Fibroblast of skin of left quadriceps (primary cell): ENCODE results near the gene XYLT1.

Source experiments
- DNase-seq, 2 experiments: peaks; one replicate each; pipeline ENCODE4 v3.0.0-alpha.2; 2013; ENCODE audit warnings: low read depth in 2 of 2

XYLT1 gene

DNA sequence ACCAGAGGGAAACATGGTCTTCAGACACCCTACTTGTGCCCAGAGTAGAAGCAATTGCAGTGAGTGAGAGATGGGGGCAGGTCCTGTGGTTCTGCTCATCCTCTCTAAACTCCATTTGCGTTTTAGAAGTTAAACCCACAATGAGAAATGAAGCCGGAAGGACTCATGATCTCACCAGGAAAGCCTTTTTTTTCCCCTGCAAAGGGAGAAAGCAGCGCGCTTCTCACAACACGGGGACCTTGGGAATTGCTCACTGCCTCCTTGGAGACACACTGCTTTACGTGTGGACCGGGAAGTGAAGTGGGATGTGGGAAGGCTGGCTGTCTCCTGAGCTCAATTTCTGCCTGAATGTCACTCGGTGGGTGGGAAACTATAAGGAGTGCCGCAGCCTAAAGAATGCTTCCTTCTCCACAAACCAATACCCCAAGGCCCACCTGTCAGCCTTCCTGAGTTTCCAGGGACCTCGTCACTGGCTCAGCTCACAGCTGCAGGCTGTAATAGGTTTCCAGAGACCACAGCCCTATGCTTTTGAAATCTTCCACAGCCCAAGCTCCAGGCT is 365.4 kb downstream of the XYLT1 start:
- DNase-seq = peak in 1 of 2 experiments; percentile 4

DNA sequence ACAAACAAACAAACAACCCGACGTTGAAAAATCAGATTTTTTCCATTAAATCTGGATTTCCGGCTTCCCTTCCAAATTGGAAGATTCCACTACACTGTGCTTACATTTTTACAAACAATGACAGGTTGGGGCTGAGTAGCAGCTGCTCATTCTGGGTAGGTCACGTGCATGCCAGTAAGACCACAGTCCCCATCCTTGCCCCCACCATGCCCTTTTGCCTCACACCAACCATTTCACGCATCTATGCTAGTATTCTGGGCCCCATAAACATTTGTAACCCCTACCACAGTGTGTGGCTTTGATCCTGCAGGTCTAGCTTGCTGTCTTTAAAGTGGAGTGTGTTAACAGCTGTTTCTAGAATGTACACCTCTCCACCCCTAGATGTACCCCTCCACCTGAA is 366.1 kb downstream of the XYLT1 start:
- no peak for DNase-seq

DNA sequence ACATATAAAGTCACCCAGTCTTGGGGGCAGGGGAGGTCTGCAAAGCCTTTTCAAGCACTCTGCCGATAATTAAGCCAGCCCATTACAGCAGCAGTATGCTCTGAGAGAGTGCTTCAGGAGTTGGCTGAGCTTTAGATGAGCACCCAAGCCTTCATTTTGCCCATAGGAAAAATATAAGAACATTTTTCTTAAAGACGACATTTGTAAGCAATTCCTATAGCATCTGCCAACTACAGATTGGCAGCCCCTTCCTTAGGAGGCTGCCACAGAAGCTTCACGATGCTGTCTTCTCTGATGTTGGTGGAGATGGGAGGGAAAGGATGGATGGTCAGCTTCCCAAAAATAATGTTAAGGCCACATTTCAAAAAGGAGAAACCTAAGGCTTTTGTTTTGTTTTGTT is 367.5 kb downstream of the XYLT1 start:
- DNase-seq = no peak

DNA sequence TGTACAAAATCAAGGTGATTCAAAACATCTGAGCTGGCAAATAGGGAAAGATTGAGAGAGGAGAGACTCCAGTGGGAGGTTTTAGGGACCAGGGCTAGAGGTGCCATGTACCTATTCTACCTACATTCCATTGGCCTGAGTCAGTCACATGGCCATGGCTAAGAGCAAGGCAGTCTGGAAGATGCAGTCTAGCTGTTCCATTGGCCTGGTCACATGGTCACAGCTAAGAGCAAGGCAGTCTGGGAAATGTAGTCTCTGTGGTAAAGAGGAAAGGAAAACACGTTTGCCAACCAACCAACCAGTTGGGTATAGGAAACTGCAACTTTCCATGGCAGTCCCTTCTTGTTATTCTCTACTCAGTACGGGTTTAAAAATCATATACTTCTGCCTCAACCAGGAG is 369.1 kb downstream of the XYLT1 start:
- DNase-seq = no peak

DNA sequence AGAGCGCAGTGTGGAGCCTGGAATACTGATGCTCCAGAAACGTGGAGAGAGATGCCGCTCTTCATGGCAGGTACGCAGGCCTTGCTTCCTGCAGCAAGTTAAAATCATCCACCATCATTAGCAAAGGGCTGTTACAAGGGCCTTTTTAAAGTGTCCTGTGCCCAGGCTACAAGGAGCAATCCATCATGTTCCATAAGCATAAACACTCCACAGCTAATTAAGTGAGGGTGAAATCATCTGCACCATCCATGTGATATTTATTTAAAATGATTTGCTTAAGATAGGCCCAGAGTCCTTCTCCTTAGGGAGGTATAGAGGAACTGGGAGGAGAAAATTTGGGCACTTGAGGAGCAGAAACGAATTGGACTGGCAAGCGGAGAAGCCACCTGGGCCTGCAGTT is 372.1 kb downstream of the XYLT1 start:
- no peak for DNase-seq

DNA sequence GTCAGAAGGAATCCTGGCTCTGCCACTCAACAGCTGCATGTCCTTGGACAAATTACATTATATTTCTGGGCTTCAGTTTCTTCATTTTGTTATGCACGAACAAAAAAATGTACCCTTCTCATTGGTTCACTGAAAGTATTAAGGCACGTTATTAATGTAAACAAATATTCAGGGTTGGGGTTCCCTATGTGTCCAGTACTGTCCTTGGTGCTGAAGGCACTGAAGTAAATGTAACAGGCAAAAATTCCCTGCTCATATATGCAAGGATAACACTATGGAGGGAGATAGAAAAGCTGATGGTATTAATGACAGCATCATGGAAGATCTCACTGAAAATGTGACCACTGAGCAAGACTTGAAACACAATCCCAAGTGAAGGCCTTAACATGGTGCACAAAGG is 386.6 kb downstream of the XYLT1 start:
- no peak for DNase-seq

DNA sequence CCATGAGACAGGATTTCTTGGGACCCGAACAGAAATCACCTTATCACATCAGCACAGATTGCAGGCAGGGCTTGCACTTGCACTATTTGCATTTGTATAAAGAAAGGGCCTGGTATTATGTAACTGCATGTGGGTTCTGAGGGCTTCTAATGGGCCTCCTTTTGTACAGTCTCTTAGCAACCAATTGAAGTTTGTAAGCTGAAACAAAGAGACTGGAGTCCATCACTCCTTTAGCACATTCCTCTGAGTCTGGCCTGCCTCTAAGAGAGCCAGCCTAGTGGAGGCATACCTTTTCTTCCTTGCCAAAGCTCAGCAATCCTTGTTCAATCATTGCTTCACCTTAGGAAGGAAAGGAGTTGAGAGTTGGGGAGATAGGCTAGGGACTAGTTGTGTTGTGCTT is 387.1 kb downstream of the XYLT1 start:
- no peak for DNase-seq

DNA sequence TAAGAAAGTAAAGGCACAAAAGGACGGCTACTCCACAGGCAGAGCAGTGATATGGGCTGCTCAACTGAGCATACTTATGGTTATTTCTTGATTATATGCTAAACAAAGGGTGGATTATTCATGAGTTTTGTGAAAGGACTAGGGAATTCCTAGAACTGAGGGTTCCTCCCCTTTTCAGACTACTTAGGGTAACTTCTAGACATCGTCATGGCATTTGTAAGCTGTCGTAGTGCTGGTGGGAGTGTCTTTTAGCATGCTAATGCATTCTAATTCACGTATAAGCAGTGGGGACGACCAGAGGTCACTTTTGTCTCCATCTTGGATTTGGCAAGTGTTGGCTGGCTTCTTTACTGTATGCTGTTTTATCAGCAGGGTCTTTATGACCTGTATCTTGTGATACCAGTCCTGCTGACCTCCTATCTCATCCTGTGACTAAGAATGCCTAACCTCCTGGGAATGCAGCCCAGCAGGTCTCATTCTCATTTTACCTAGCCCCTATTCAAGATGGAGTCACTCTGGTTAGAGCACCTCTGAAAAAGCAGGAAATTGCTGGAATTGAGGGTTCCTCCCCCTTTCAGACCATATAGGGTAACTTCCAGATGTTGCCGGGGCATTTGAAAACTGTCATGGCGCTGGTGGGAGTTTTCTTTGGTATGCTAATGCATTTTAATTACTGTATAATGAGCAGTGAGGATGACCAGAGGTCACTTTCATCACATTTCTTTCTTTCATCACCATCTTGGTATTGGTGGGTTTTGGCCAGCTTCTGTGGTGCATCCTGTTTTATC is 388.5 kb downstream of the XYLT1 start:
- DNase-seq = no peak

DNA sequence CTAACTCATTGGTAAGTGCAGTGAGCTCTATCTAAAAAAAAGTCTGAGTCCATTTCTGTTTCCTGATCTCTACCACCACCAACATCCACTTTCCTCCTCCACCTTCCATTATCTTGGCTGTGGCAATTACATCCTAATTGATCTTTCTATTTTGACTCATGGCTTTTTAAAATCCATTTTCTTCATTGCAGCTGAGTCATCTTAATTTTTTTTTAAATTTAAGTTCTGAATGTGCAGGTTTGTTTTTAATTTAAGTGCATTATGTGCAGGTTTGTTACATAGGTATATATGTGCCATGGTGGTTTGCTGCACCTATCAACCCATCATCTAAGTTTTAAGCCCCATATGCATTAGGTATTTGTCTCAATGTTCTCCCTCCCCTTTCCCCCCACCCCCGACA is 390.7 kb downstream of the XYLT1 start:
- DNase-seq = no peak

DNA sequence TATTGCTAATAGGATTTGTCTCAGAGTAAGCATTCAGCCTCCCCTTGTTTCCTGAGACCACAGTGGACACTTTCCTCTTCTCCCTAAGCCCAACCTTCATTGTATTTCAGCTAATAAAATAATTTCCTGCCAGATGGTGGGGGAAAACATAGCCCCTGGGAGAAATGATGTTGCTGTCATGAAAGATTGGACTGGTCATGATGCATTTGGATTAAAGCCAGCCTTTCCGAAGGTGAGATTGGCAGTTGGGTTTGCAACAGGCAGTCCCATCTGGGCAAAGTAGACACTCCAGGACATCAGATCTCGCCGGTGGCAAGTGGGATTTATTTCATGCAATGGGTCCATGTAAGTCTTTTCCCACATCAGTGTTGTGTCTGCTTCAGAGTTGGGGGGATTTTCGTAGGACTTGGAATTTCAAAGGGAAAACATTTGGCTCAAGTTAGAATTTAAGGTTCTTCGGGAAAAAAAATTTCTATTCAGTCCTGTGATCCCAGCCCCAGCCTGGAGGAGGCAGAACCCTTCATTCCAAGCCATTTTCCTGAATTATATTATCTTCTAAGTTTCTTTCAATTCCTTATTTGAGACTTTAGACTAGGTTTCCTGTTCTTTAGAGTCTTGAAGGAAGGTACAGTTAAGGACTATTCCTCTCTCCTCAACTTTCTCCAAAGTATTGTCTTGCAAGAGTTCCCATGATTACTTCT is 391.7 kb downstream of the XYLT1 start:
- no peak for DNase-seq

DNA sequence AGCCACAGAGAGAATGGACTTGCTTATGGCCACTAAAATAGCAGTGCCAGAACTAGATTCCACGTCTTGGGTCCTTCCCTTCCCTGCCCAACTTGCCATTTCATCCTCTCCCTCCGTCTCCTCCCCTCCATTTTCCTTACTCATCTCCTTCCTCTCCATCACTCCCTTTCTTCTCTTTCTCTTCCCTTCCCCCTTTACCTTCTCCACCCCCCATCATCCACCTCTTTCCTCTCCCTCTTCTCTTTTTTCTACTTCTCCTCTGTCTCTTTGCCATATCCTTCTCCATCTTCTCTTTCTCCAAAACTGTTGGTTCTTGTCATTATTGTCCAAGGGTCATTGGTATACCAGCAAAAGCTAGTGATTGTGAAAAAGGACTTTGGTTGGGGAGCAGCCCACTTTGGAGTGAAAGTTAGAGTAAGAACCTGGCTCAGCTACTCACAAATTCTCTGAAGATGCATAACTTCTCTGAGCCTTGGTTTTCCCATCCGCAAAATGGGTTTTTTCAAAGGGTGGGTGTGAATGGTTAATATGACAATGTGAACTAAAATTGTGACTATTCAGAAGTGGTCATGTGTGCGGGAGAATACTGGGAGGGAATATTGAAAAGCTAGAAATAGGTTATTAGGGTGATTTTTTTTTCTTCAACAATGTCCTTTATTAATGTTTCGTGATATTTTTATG is 393.8 kb downstream of the XYLT1 start:
- DNase-seq = no peak

DNA sequence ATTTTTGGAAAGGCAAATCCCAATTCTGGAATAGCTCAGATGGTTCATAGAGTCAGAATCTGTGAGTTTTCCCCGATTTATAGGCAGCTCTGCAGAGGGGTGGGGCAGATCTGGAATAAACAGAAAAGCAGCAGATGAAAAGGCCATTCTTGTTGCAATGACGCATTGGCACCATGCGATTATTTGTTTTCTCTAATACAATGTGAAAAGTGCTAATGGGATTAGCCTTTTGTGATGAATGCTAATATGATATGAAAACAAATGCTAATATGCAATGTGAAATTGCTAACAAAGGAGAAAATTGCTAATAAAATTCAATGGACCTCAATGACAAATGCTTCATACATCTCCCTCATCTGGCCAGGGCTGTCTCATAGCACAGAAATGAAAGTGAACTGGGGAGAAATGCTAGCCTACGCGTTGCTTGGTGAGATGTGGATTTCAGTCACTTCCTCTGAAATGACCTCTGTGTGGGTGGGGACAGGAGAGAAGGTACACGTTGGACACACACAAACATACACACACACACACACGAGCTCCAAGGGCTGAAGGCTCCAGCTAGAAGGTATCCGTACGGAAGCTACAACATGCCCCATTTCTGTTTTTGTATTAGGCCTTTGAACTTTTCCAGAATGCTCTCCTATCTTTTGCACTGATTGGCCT is 394.5 kb downstream of the XYLT1 start:
- DNase-seq = no peak

DNA sequence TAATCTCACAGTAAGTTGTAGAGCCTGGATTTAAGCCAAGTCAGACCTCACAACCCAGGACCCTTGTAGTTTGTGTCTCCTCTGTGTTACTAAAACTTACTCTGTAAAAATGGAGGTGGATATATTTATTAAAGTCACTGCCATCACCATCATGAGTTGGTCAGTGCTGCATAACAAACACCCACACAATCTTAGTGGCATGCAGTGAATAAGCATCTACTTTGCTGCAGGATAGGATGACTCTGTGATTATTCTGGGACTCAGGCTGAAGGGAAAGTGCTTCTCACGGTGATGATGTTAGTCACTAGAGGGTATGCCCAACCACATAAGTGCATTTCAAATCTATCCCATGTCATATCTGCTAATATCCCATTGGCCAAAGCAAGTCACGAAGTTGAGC is 398.7 kb downstream of the XYLT1 start:
- no peak for DNase-seq

DNA sequence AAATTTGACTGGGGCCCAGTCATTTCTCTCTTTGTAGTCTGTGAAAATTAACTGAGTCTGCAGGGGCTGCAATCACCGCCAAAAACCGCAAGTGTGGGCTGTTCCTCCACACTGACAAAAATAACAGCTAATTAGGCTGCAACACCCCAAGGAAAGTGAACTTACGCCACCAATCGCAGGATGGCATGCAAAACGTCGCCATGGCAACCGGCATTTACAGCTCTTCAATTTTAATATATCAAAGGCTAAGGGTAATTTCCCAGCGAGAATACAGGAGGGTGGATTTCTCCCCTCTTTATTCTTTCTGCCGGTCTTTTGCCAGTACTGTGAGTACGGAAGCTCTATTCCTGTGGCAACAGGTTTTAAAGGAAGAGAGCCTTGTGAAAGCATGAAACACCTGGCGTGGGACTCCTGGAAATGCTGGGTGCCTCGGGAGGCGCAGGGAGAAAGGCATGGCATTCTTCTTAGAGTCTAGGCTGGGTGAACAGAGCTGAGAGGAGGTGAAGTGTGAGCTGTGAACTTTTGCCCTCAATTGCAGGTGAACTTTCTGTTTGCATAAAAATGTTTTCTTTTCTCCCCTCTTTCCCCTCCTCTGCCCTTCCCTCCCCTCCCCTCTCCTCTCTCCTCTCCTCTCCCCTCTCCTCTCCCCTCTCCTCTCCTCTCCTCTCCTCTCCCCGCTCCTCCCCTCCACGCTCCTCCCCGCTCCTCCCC is 399.7 kb downstream of the XYLT1 start:
- DNase-seq = no peak

DNA sequence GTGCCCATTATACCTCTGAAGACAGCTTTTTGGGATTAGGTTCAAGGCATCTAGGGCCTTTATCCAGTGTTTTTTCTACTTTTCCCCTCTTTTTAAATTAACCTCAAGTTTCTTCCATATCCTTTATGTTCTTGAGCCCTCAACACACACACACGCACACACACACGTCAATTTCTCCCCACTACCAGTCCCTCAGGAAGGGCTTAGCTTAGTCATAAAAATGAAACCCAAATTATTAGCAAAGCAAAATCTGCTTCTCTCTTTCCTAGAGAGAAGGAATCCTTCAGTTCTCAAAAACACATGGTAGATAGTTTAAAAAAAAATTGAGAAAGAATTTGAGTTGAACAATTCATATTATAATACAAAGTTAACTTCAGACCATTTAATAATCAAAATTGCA is 401.1 kb downstream of the XYLT1 start:
- no peak for DNase-seq

DNA sequence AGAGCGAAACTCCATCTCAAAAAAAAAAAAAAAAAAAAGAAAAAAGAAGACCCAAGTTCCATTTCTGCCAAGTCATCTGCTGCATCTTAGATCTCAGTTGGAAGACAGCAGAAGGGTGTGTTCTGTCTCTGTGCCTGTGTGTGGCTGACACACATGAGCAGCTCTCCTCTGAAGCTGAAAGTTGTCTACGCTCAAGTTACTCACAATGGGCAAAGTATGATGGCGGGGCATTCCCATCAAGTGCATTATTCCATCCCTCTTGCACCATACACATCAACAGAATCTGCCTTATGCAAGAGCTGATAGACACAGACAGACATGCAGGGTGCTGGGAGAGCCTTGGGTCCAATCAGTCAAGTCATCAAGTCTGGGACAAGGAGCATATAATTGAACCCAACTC is 402.2 kb downstream of the XYLT1 start:
- DNase-seq = no peak

DNA sequence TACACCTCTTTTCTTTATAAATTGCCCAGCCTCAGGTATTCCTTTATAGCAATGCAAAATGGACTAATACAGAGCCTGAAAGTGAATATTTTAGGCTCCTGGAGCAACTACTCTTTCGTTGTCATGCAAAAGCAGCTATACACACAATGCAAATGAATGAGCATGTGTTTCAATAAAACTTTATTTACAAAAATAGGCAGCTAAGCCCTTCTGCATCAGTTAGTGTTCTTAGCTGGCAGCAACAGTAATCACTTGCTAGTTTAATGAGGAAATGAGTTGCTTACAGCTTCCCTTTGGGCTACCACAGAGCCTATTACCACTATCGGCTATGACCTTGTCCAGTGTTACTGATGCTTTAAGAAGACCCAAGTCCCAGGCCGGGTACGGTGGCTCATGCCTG is 402.9 kb downstream of the XYLT1 start:
- no peak for DNase-seq

DNA sequence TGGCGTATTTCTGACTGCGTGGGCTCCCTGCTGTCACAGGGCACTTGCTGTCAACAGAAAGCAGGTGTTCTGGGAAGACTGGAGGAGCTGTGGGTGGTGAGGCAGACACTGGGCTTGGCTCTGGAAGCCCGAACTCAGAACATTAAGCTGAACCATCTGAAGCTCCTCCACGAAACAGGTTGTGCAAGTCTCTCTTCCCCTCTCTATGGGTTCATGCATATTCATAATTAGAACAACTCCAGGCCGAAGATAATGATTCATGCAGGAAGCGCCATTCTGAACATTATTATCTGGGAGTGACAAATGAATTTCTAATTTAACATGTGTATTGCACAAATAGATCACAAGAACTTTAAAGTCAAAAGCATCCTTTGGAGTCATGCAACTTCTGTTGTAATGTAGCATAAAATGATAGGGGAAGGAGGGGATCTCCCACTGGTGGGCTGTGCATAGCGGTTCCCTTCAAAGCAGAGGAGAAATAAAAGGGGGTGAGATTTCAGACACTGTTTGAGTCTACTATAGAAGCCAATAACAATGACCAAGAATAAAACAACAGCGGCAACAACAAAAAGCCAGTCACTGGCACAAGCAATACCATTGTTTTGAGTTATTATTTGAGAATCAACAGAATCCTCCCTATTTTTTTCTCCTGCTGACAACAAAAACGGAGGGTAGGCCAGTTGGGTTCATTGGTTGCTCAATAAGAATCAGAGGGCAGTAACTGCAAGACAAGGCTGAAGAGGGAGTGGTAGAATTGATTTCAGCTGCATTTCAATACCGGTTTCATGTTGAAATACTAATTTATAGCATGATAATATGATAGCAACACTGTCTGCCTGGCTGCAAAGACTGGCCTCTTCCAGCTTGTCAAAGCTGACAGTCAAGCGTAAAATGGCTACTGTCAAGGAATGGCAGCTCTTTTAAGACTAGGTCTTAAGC is 407.3 kb downstream of the XYLT1 start:
- DNase-seq = no peak

DNA sequence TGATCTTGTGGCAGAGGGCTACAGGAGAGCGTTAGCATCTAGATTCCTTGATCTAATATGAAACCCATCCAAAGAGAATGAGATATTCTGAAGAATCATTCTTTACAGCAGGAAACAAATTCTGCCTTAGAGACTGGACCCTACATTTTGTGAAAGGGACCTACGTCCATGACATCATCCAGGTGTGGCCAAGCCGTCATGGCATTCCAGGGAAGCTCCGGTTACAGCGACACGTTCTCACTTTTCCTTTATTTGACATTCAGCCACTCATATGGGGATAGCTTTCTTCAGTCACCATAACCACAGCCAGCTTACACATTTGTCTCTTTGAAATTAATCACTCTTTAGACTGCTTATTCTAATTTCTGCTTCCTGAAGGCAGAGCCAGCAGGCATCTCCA is 408.1 kb downstream of the XYLT1 start:
- no peak for DNase-seq

DNA sequence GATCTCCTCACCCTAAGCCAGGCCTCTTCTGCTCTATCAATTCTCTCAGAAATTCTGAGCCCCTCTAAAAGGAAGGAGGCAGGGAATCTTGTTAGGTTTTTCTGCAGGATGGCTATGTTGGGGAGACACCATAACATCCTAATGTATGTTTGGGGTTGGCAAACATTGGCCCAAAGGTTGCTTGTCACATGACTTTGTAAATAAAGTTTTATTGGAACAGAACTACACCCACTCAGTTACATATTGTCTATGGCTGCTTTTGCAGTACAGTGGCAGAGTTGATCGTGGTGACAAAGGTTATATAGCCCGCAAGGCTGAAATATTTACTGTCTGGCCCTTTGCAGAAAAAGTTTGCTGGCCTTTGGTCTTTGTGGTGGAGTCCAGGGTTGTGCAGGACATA is 409.4 kb downstream of the XYLT1 start:
- no peak for DNase-seq
